H1 (cell line): ENCODE measurements around the gene MRPL9. TPM values are rescaled to one million over a fixed set of nuclear protein-coding genes. Genes with fewer than 3 reads are reported as not detected.

Experiments used
- BACH1 ChIP-seq: IDR thresholded peaks from 2 replicates; pipeline ENCODE4 v1.6.1; 2012; ENCODE audit warnings: low read length, improper control_type of control experiment
- BCL11A ChIP-seq, 2 experiments: IDR thresholded peaks; one replicate each; pipeline ENCODE4 v1.6.1; 2011; ENCODE audit warnings: low read depth in 2 of 2, low read length in 2 of 2, mild to moderate bottlenecking in 2 of 2
- BRCA1 ChIP-seq: IDR thresholded peaks from 2 replicates; pipeline ENCODE4 v1.6.1; 2012; ENCODE audit warnings: low read depth, low read length, improper control_type of control experiment
- CBX5 ChIP-seq: fragments of 300-800, 300-1000 bp; sonication (generic); IDR thresholded peaks from 2 replicates; pipeline ENCODE4 v1.7.1; 2016; ENCODE audit warnings: antibody characterized with exemption, low read length, low read depth
- KDM5A ChIP-seq: fragments of 200-600 bp; IDR thresholded peaks from 2 replicates; pipeline ENCODE4 v1.7.1; 2012; ENCODE audit warnings: mild to moderate bottlenecking, low read length, inconsistent platforms, mixed read lengths
- polyA plus RNA-seq, 7 experiments: library from polyadenylated mRNA; depleted of rRNA in 3 of 7; stranded (reverse) in 5 of 7; unstranded in 2 of 7; fragments of >200 nt in 5 of 7; fragments of 200-250 nt in 2 of 7; gene quantifications; 1 replicate in 5 of 7; 2 replicates in 1 of 7; 4 replicates in 1 of 7; pipeline versions ENCODE4 v1.2.1 to v1.2.3, GENCODE V29; 2011 to 2013; ENCODE audit warnings: missing spikeins in 2 of 7, mixed read lengths in 2 of 7
- total RNA-seq: library from RNA; stranded (reverse); fragmentation: NEBNext Ultra II Directional; extraction: Animal tissue kit (Norgen Biotek cat#: 25700); gene quantifications from 2 replicates; pipeline ENCODE4 v1.2.1, GENCODE V29; 2021
- TF ChIP-seq, protein P1 (sequence below): fragments of 300-600 bp; sonication (generic); IDR thresholded peaks from 2 replicates; pipeline ENCODE4 v1.7.1; 2012; ENCODE audit warnings: low read length, moderate library complexity, mild to moderate bottlenecking, inconsistent platforms; ENCODE audit not compliant: insufficient replicate concordance
- TF ChIP-seq, protein P2 (sequence below): IDR thresholded peaks from 2 replicates; pipeline ENCODE4 v1.6.1; 2012; ENCODE audit warnings: inconsistent platforms

MRPL9 gene
- total and polyA plus RNA-seq, 2 of the 8 experiments (the other 6 are each of a cell fraction or from before 2014, with no cell fraction given), result 74.9 to 113 TPM

DNA sequence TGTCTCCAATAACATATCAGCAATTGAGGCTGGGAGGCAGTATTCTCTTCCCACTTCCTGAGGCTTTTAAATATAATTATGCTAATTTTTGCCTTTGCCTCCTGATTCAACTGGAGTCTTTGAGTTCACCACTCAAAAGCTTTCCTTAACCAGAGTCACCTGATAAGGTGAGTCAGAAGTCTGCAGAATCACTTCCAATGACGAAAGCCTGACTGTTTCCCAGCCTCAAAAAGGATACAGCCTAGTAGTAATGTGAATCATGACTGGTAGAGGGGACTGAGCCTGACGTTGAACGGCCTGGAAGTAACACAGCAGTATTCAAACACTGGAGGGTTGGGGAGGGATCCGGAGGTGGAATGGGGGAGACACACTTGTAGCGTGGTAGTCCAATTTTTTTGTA, 10.4 kb upstream of the MRPL9 start (continued):
- TF ChIP-seq BRCA1, result no peak
- TF ChIP-seq, protein P1, sequence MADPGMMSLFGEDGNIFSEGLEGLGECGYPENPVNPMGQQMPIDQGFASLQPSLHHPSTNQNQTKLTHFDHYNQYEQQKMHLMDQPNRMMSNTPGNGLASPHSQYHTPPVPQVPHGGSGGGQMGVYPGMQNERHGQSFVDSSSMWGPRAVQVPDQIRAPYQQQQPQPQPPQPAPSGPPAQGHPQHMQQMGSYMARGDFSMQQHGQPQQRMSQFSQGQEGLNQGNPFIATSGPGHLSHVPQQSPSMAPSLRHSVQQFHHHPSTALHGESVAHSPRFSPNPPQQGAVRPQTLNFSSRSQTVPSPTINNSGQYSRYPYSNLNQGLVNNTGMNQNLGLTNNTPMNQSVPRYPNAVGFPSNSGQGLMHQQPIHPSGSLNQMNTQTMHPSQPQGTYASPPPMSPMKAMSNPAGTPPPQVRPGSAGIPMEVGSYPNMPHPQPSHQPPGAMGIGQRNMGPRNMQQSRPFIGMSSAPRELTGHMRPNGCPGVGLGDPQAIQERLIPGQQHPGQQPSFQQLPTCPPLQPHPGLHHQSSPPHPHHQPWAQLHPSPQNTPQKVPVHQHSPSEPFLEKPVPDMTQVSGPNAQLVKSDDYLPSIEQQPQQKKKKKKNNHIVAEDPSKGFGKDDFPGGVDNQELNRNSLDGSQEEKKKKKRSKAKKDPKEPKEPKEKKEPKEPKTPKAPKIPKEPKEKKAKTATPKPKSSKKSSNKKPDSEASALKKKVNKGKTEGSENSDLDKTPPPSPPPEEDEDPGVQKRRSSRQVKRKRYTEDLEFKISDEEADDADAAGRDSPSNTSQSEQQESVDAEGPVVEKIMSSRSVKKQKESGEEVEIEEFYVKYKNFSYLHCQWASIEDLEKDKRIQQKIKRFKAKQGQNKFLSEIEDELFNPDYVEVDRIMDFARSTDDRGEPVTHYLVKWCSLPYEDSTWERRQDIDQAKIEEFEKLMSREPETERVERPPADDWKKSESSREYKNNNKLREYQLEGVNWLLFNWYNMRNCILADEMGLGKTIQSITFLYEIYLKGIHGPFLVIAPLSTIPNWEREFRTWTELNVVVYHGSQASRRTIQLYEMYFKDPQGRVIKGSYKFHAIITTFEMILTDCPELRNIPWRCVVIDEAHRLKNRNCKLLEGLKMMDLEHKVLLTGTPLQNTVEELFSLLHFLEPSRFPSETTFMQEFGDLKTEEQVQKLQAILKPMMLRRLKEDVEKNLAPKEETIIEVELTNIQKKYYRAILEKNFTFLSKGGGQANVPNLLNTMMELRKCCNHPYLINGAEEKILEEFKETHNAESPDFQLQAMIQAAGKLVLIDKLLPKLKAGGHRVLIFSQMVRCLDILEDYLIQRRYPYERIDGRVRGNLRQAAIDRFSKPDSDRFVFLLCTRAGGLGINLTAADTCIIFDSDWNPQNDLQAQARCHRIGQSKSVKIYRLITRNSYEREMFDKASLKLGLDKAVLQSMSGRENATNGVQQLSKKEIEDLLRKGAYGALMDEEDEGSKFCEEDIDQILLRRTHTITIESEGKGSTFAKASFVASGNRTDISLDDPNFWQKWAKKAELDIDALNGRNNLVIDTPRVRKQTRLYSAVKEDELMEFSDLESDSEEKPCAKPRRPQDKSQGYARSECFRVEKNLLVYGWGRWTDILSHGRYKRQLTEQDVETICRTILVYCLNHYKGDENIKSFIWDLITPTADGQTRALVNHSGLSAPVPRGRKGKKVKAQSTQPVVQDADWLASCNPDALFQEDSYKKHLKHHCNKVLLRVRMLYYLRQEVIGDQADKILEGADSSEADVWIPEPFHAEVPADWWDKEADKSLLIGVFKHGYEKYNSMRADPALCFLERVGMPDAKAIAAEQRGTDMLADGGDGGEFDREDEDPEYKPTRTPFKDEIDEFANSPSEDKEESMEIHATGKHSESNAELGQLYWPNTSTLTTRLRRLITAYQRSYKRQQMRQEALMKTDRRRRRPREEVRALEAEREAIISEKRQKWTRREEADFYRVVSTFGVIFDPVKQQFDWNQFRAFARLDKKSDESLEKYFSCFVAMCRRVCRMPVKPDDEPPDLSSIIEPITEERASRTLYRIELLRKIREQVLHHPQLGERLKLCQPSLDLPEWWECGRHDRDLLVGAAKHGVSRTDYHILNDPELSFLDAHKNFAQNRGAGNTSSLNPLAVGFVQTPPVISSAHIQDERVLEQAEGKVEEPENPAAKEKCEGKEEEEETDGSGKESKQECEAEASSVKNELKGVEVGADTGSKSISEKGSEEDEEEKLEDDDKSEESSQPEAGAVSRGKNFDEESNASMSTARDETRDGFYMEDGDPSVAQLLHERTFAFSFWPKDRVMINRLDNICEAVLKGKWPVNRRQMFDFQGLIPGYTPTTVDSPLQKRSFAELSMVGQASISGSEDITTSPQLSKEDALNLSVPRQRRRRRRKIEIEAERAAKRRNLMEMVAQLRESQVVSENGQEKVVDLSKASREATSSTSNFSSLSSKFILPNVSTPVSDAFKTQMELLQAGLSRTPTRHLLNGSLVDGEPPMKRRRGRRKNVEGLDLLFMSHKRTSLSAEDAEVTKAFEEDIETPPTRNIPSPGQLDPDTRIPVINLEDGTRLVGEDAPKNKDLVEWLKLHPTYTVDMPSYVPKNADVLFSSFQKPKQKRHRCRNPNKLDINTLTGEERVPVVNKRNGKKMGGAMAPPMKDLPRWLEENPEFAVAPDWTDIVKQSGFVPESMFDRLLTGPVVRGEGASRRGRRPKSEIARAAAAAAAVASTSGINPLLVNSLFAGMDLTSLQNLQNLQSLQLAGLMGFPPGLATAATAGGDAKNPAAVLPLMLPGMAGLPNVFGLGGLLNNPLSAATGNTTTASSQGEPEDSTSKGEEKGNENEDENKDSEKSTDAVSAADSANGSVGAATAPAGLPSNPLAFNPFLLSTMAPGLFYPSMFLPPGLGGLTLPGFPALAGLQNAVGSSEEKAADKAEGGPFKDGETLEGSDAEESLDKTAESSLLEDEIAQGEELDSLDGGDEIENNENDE, result no peak
- no peak for TF ChIP-seq BCL11A (IDR thresholded peaks at IDR 0.05; ENCODE audit: low read depth in 2 of 2, low read length in 2 of 2)
- no peak for TF ChIP-seq CBX5
- TF ChIP-seq, protein P2, sequence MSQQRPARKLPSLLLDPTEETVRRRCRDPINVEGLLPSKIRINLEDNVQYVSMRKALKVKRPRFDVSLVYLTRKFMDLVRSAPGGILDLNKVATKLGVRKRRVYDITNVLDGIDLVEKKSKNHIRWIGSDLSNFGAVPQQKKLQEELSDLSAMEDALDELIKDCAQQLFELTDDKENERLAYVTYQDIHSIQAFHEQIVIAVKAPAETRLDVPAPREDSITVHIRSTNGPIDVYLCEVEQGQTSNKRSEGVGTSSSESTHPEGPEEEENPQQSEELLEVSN, result no peak
- TF ChIP-seq BACH1, result no peak
- TF ChIP-seq KDM5A, result no peak
